ENCODE data around the gene ZEB1. TPM values are rescaled to one million over a fixed set of nuclear protein-coding genes. Genes with fewer than 3 reads are reported as not detected.

ZEB1 gene
- total RNA-seq, 4 donors from 2014 or later = 124 to 189 (median 154) TPM

- 93% methylated on average over 3 of the region's 3 CpGs for WGBS
- no peak overlapping the region for H3K4me3 ChIP-seq
- no peaks in the 10 kb centered on the region for H3K9me3 ChIP-seq
- peaks cover 8 to 10% (median 8%) of the 10 kb centered on the region in 4 donors for H3K4me1 ChIP-seq
- DNase-seq (ENCODE audit: extremely low spot score) = no peak
- TF ChIP-seq CTCF (IDR thresholded peaks at IDR 0.05) = no peak
- no peak for TF ChIP-seq EP300 (IDR thresholded peaks at IDR 0.05)
- no peak for TF ChIP-seq POLR2A (IDR thresholded peaks at IDR 0.05; ENCODE audit: low read depth)
- no peak for TF ChIP-seq POLR2AphosphoS5 (IDR thresholded peaks at IDR 0.05)
- H3K27ac ChIP-seq (replicated peaks in 1 of 4) = no peak overlapping the region
- intact Hi-C loops (cut with DNase I) = no loop called here
- H3K36me3 ChIP-seq = peaks cover 0 to 37% (median 8%) of the 10 kb centered on the region in 4 donors
- H3K27me3 ChIP-seq = no peaks in the 10 kb centered on the region
Observed at GRCh38 chr10:31390804-31391203, 71.8 kb downstream of the ZEB1 start.

GRCh38 chr10:31393844-31394243, 74.8 kb downstream of the ZEB1 start:
- 91% methylated on average over 1 of the region's 1 CpG for WGBS
- intact Hi-C loops (cut with DNase I) = no loop called here
- Histone ChIP-seq H3K9me3 (no peaks in the 10 kb centered on the region), H3K36me3 (peaks cover 0 to 22% (median 3%) of the 10 kb centered on the region in 4 donors), H3K27me3 (no peaks in the 10 kb centered on the region), H3K27ac (replicated peaks in 1 of 4) (no peak overlapping the region), H3K4me3 (no peak overlapping the region), H3K4me1 (peaks cover 11 to 23% (median 21%) of the 10 kb centered on the region in 4 donors)
- TF ChIP-seq CTCF (IDR thresholded peaks at IDR 0.05) = no peak
- TF ChIP-seq POLR2AphosphoS5 (IDR thresholded peaks at IDR 0.05) = no peak
- TF ChIP-seq EP300 (IDR thresholded peaks at IDR 0.05) = no peak
- TF ChIP-seq POLR2A (IDR thresholded peaks at IDR 0.05; ENCODE audit: low read depth) = no peak
- no peak for DNase-seq (ENCODE audit: extremely low spot score)

GRCh38 chr10:31395695-31396094, 76.7 kb downstream of the ZEB1 start:
- no peaks in the 10 kb centered on the region for H3K27me3 ChIP-seq
- DNase-seq (ENCODE audit: extremely low spot score) = no peak
- H3K27ac ChIP-seq (replicated peaks in 1 of 4) = peak overlapping the region in 1 of 4 donors; percentile 16
- H3K4me1 ChIP-seq = peaks cover 17 to 38% (median 34%) of the 10 kb centered on the region in 4 donors
- no peak overlapping the region for H3K4me3 ChIP-seq
- H3K36me3 ChIP-seq = peaks cover 0 to 7% (median 0%) of the 10 kb centered on the region in 4 donors
- no peaks in the 10 kb centered on the region for H3K9me3 ChIP-seq
- TF ChIP-seq POLR2AphosphoS5 (IDR thresholded peaks at IDR 0.05) = no peak
- TF ChIP-seq POLR2A (IDR thresholded peaks at IDR 0.05; ENCODE audit: low read depth) = no peak
- no peak for TF ChIP-seq CTCF (IDR thresholded peaks at IDR 0.05)
- TF ChIP-seq EP300 (IDR thresholded peaks at IDR 0.05) = no peak
- intact Hi-C loops (cut with DNase I) = no loop called here
- WGBS = 38% methylated on average over 3 of the region's 3 CpGs

GRCh38 chr10:31396376-31396775, 77.4 kb downstream of the ZEB1 start:
- intact Hi-C loops (cut with DNase I) = no loop called here
- no peaks in the 10 kb centered on the region for H3K27me3 ChIP-seq
- no peak overlapping the region for H3K27ac ChIP-seq (replicated peaks in 1 of 4)
- TF ChIP-seq POLR2A (IDR thresholded peaks at IDR 0.05; ENCODE audit: low read depth) (no peak), EP300 (IDR thresholded peaks at IDR 0.05) (no peak), POLR2AphosphoS5 (IDR thresholded peaks at IDR 0.05) (no peak), CTCF (IDR thresholded peaks at IDR 0.05) (no peak)
- DNase-seq (ENCODE audit: extremely low spot score) = no peak
- no peaks in the 10 kb centered on the region for H3K9me3 ChIP-seq
- H3K4me1 ChIP-seq = peaks cover 18 to 38% (median 34%) of the 10 kb centered on the region in 4 donors
- peaks cover 0 to under 1% (median 0%) of the 10 kb centered on the region in 4 donors for H3K36me3 ChIP-seq
- H3K4me3 ChIP-seq = no peak overlapping the region

- no peak for DNase-seq (ENCODE audit: extremely low spot score)
- TF ChIP-seq EP300 (IDR thresholded peaks at IDR 0.05) = no peak
- TF ChIP-seq POLR2A (IDR thresholded peaks at IDR 0.05; ENCODE audit: low read depth) = no peak
- no peak for TF ChIP-seq CTCF (IDR thresholded peaks at IDR 0.05)
- TF ChIP-seq POLR2AphosphoS5 (IDR thresholded peaks at IDR 0.05) = no peak
- 94% methylated on average over 1 of the region's 1 CpG for WGBS
- intact Hi-C loops (cut with DNase I) = no loop called here
- H3K4me1 ChIP-seq = peaks cover 24 to 47% (median 41%) of the 10 kb centered on the region in 4 donors
- H3K27ac ChIP-seq (replicated peaks in 1 of 4) = no peak overlapping the region
- H3K36me3 ChIP-seq = no peaks in the 10 kb centered on the region
- no peaks in the 10 kb centered on the region for H3K27me3 ChIP-seq
- H3K4me3 ChIP-seq = no peak overlapping the region
- H3K9me3 ChIP-seq = no peaks in the 10 kb centered on the region
Observed at GRCh38 chr10:31397852-31398251, 78.8 kb downstream of the ZEB1 start.

All from esophagus muscularis mucosa (tissue), 4 donors.